Keratinocyte (primary cell): ENCODE results near the gene CALML3. TPM values are rescaled to one million over a fixed set of nuclear protein-coding genes. Genes with fewer than 3 reads are reported as not detected.

ENCODE experiments used
- DNase-seq: peaks from one replicate; pipeline ENCODE4 v3.0.0-alpha.2; 2011; ENCODE audit warnings: low read depth, missing footprints, low spot score
- FAIRE-seq: peaks from 2 replicates; lab custom pipeline; 2011; peaks lifted over from hg19 to GRCh38; lab: Jason Lieb, UNC
- H2AFZ ChIP-seq: 2 replicates; pipeline ENCODE4 v1.6.0; 2012; ENCODE audit warnings: low read length, control low read depth, inconsistent platforms; ENCODE audit not compliant: control insufficient read depth
- H3K27ac ChIP-seq: 2 replicates; pipeline ENCODE4 v1.5.1; 2011; ENCODE audit warnings: low read length; ENCODE audit not compliant: control insufficient read depth, insufficient read depth
- H3K27me3 ChIP-seq: 3 replicates; pipeline ENCODE4 v1.6.0; 2011; ENCODE audit warnings: low read length; ENCODE audit not compliant: control insufficient read depth, insufficient read depth; ENCODE audit errors: extremely low read depth
- H3K36me3 ChIP-seq, 2 experiments: 2 replicates in 1 of 2; 3 replicates in 1 of 2; pipeline ENCODE4 v1.5.1; 2011; ENCODE audit warnings: low read length in 2 of 2, mild to moderate bottlenecking in 1 of 2; ENCODE audit not compliant: control insufficient read depth in 2 of 2, insufficient read depth in 2 of 2; ENCODE audit errors: extremely low read depth in 1 of 2
- H3K4me1 ChIP-seq: 3 replicates; pipeline ENCODE4 v1.5.1; 2011; ENCODE audit warnings: low read length; ENCODE audit not compliant: control insufficient read depth, insufficient read depth; ENCODE audit errors: extremely low read depth
- H3K4me2 ChIP-seq: 3 replicates; pipeline ENCODE4 v1.6.0; 2011; ENCODE audit warnings: low read depth, low read length; ENCODE audit not compliant: control insufficient read depth, insufficient read depth; ENCODE audit errors: extremely low read depth
- H3K4me3 ChIP-seq, 3 experiments: fragments of 200-600 bp in 1 of 3; sonication (generic) in 1 of 3; 2 replicates in 2 of 3; 3 replicates in 1 of 3; pipeline ENCODE4 v1.5.1; 2011 to 2016; ENCODE audit warnings: low read length in 3 of 3, mild to moderate bottlenecking in 3 of 3, control low read depth in 2 of 3, inconsistent platforms in 1 of 3, low read depth in 1 of 3, mixed read lengths in 1 of 3, mixed run types in 1 of 3, moderate library complexity in 1 of 3; ENCODE audit not compliant: control insufficient read depth in 2 of 3, insufficient read depth in 2 of 3; ENCODE audit errors: extremely low read depth in 1 of 3
- H3K79me2 ChIP-seq: 2 replicates; pipeline ENCODE4 v1.6.0; 2012; ENCODE audit warnings: low read length; ENCODE audit not compliant: control insufficient read depth, insufficient read depth
- H3K9ac ChIP-seq: 3 replicates; pipeline ENCODE4 v1.6.0; 2011; ENCODE audit warnings: low read length; ENCODE audit not compliant: control insufficient read depth, insufficient read depth; ENCODE audit errors: extremely low read depth
- H3K9me1 ChIP-seq: 3 replicates; pipeline ENCODE4 v1.6.0; 2011; ENCODE audit warnings: low read length; ENCODE audit not compliant: control insufficient read depth, insufficient read depth; ENCODE audit errors: extremely low read depth
- H3K9me3 ChIP-seq: 2 replicates; pipeline ENCODE4 v1.5.1; 2012; ENCODE audit warnings: low read depth, low read length; ENCODE audit not compliant: control insufficient read depth
- H4K20me1 ChIP-seq: 3 replicates; pipeline ENCODE4 v1.6.0; 2011; ENCODE audit warnings: low read length; ENCODE audit not compliant: control insufficient read depth, insufficient read depth; ENCODE audit errors: extremely low read depth
- EZH2 ChIP-seq: IDR thresholded peaks from one replicate; pipeline ENCODE4 v1.6.1; 2012; ENCODE audit warnings: inconsistent platforms, mild to moderate bottlenecking, low read length, moderate library complexity
- dilution Hi-C: fragments of 300-500 bp; cut with MboI; formaldehyde crosslinking; loops from one replicate; pipeline ENCODE4 v1.7.0; 2020; ENCODE audit warnings: low sequenced_read_pairs; ENCODE audit not compliant: extremely low pct_ligation_motif_present
- polyA plus RNA-seq, 5 experiments: library from polyadenylated mRNA; depleted of rRNA in 3 of 5; stranded (reverse) in 3 of 5; stranded (forward) in 1 of 5; unstranded in 1 of 5; fragments of >200 nt; gene quantifications; 1 replicate in 1 of 5; 2 replicates in 3 of 5; 3 replicates in 1 of 5; pipeline versions ENCODE4 v1.2.1 to v1.2.3, GENCODE V29; 2011 to 2012; ENCODE audit warnings: missing spikeins in 2 of 5, low read depth in 1 of 5, low replicate concordance in 1 of 5
- TF ChIP-seq, protein P1 (sequence below), 3 experiments: IDR thresholded peaks in 1 of 3; conservative IDR thresholded peaks in 1 of 3; optimal IDR thresholded peaks in 1 of 3; 2 replicates in 2 of 3; 3 replicates in 1 of 3; pipeline versions ENCODE3 to v1.5.1; 2011; ENCODE audit warnings: low read length in 3 of 3, mild to moderate bottlenecking in 3 of 3, moderate library complexity in 2 of 3, control low read depth in 1 of 3, inconsistent platforms in 1 of 3; ENCODE audit not compliant: insufficient read depth in 2 of 3; ENCODE audit errors: extremely low read depth in 1 of 3

Gene CALML3
- polyA plus RNA-seq, 1 donor (not counting 4 experiments of a cell fraction or from before 2014, with no cell fraction given): 7.6 TPM

DNA sequence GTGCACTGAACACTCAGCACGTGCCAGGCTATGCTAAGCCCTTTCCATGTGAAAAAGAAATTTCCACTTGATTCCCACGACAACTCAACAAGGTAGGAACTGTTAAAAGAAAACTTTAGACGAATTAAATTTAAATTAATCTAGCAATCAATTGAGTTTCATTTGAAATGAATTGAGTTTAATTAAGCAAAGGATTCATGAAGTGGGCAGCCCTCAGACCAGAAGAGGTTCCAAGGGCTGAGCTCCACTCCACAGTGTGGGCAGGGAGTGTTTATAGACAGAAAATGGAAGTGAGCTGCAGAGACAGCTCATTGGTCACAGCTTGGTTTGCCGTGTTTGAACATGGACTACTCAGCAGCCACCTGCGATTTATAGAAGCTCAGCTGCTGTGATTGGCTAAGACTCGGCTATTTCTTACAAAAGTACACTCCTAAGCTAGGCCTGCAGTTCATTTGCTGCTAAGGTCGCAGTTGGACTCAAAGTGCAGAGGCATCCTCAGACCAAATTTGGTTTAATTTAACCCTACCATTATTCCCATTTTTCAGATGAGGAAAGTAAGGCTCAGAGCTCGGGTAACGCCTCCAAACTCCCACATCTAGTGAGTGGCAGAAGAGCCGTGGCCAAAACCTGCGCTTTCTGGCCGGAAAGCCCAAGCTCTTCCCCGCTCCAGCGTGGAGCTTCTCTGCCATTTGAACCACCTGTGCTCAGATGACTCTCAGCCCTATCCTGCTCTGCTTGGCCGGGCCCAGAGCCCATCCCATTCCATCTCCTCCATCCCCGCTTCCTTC lies 24.9 kb downstream of the CALML3 start:
- FAIRE-seq (no peak), DNase-seq (no peak)
- Histone ChIP-seq H3K9me1 (peaks cover 3% of the 10 kb centered on the region), H3K79me2 (no peaks in the 10 kb centered on the region), H3K9me3 (no peaks in the 10 kb centered on the region), H3K4me3 (no peak overlapping the region), H3K27me3 (no peaks in the 10 kb centered on the region), H3K36me3 (no peaks in the 10 kb centered on the region), H4K20me1 (no peaks in the 10 kb centered on the region), H2AFZ (no peak overlapping the region), H3K4me2 (no peak overlapping the region), H3K27ac (peak overlapping the region; percentile 87), H3K4me1 (peaks cover 76% of the 10 kb centered on the region), H3K9ac (peak overlapping the region; percentile 50)
- dilution Hi-C loops: no loop called here
- TF ChIP-seq, protein P1, sequence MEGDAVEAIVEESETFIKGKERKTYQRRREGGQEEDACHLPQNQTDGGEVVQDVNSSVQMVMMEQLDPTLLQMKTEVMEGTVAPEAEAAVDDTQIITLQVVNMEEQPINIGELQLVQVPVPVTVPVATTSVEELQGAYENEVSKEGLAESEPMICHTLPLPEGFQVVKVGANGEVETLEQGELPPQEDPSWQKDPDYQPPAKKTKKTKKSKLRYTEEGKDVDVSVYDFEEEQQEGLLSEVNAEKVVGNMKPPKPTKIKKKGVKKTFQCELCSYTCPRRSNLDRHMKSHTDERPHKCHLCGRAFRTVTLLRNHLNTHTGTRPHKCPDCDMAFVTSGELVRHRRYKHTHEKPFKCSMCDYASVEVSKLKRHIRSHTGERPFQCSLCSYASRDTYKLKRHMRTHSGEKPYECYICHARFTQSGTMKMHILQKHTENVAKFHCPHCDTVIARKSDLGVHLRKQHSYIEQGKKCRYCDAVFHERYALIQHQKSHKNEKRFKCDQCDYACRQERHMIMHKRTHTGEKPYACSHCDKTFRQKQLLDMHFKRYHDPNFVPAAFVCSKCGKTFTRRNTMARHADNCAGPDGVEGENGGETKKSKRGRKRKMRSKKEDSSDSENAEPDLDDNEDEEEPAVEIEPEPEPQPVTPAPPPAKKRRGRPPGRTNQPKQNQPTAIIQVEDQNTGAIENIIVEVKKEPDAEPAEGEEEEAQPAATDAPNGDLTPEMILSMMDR (optimal IDR thresholded peaks at IDR 0.05 in 1 of 3, IDR thresholded peaks at IDR 0.05 in 1 of 3, conservative IDR thresholded peaks at IDR 0.05 in 1 of 3; ENCODE audit: extremely low read depth in 1 of 3, insufficient read depth in 2 of 3, low read length in 3 of 3): no peak
- TF ChIP-seq EZH2: no peak

DNA sequence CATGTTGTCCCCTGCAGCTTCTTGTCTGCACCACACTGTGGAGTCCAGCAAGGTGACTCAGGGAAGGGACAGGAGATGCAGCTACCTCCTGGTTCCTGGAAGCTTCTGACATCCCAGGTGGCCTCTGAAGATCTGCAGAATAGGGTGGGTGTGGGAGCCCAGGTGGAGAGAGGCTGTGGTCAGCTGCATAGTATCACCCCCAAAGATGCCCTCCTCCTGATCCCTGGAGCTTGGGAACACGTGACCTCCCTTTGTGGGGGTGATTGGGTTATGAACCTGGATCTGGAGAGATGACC lies 25.4 kb downstream of the CALML3 start:
- TF ChIP-seq, protein P1 (optimal IDR thresholded peaks at IDR 0.05 in 1 of 3, IDR thresholded peaks at IDR 0.05 in 1 of 3, conservative IDR thresholded peaks at IDR 0.05 in 1 of 3; ENCODE audit: extremely low read depth in 1 of 3, insufficient read depth in 2 of 3, low read length in 3 of 3): no peak
- TF ChIP-seq EZH2: no peak
- Histone ChIP-seq H2AFZ (no peak overlapping the region), H4K20me1 (no peaks in the 10 kb centered on the region), H3K9me1 (peaks cover 3% of the 10 kb centered on the region), H3K4me1 (peaks cover 76% of the 10 kb centered on the region), H3K4me3 (no peak overlapping the region), H3K36me3 (no peaks in the 10 kb centered on the region), H3K79me2 (no peaks in the 10 kb centered on the region), H3K27ac (no peak overlapping the region), H3K9me3 (no peaks in the 10 kb centered on the region), H3K27me3 (no peaks in the 10 kb centered on the region), H3K4me2 (no peak overlapping the region), H3K9ac (no peak overlapping the region)
- DNase-seq (no peak), FAIRE-seq (no peak)
- dilution Hi-C loops: no loop called here
